B cell (primary cell): ENCODE results near the gene HPS6.

Experiments
- CTCF ChIP-seq: fragments of 200-600 bp; IDR thresholded peaks from one replicate; pipeline ENCODE4 v1.8.0; 2022; ENCODE audit warnings: antibody characterized with exemption, mild to moderate bottlenecking
- EZH2 ChIP-seq: IDR thresholded peaks from 2 replicates; pipeline ENCODE4 v1.6.1; 2012; ENCODE audit warnings: borderline replicate concordance, low read depth, mild to moderate bottlenecking, moderate library complexity, low read length; ENCODE audit not compliant: insufficient read depth, poor library complexity, severe bottlenecking

GRCh38 chr10:102064503-102064867, 664 bp upstream of the HPS6 start:
- no peak for TF ChIP-seq CTCF
- TF ChIP-seq EZH2, result no peak
